GM23248 (cell line): ENCODE results near the gene PLEKHB2. TPM values are rescaled to one million over a fixed set of nuclear protein-coding genes. Genes with fewer than 3 reads are reported as not detected.
"Not testable (repeated sequence)": the region's sequence is repeated elsewhere in the genome, so short reads cannot be mapped to it uniquely, and the experiment has no call there.

Experiments
- DNase-seq: peaks from one replicate; pipeline ENCODE4 v3.0.0-alpha.2; 2015
- H2AFZ ChIP-seq: fragments of 200-600 bp; sonication (generic); 2 replicates; pipeline ENCODE4 v1.6.1; 2016; ENCODE audit warnings: antibody characterized with exemption
- H3F3A ChIP-seq: fragments of 200-600 bp; sonication (generic); 2 replicates; pipeline ENCODE4 v1.6.1; 2016; ENCODE audit warnings: mild to moderate bottlenecking, antibody characterized with exemption, mixed run types; ENCODE audit not compliant: insufficient read depth
- H3K27ac ChIP-seq: fragments of 200-600 bp; sonication (generic); 2 replicates; pipeline ENCODE4 v1.5.1; 2016; ENCODE audit warnings: mild to moderate bottlenecking
- H3K27me3 ChIP-seq: fragments of 200-600 bp; sonication (generic); replicated peaks from 2 replicates; pipeline ENCODE4 v1.6.1; 2016; ENCODE audit warnings: mild to moderate bottlenecking; ENCODE audit not compliant: insufficient read depth
- H3K36me3 ChIP-seq: fragments of 200-600 bp; sonication (generic); 2 replicates; pipeline ENCODE4 v1.6.1; 2016; ENCODE audit warnings: low read depth, mild to moderate bottlenecking
- H3K4me1 ChIP-seq: fragments of 200-600 bp; sonication (generic); 2 replicates; pipeline ENCODE4 v1.6.1; 2016; ENCODE audit warnings: mild to moderate bottlenecking; ENCODE audit not compliant: insufficient read depth
- H3K4me2 ChIP-seq: fragments of 200-600 bp; sonication (generic); one replicate; pipeline ENCODE4 v1.6.1; 2016; ENCODE audit warnings: mild to moderate bottlenecking; ENCODE audit not compliant: unreplicated experiment
- H3K4me3 ChIP-seq: fragments of 200-600 bp; sonication (generic); 2 replicates; pipeline ENCODE4 v1.5.1; 2016; ENCODE audit warnings: mild to moderate bottlenecking
- H3K79me2 ChIP-seq: fragments of 200-600 bp; sonication (generic); 2 replicates; pipeline ENCODE4 v1.6.1; 2016; ENCODE audit warnings: mild to moderate bottlenecking; ENCODE audit not compliant: insufficient read depth
- H3K9ac ChIP-seq: fragments of 200-600 bp; sonication (generic); 2 replicates; pipeline ENCODE4 v1.6.1; 2016; ENCODE audit warnings: mild to moderate bottlenecking
- H3K9me2 ChIP-seq: fragments of 200-600 bp; sonication (generic); 2 replicates; pipeline ENCODE4 v1.6.1; 2016; ENCODE audit warnings: mixed run types, mild to moderate bottlenecking, moderate library complexity; ENCODE audit not compliant: insufficient read depth
- H3K9me3 ChIP-seq: fragments of 200-600 bp; sonication (generic); one replicate; pipeline ENCODE4 v1.6.1; 2017; ENCODE audit warnings: low read depth
- H4K20me1 ChIP-seq: fragments of 200-600 bp; sonication (generic); 2 replicates; pipeline ENCODE4 v1.6.0; 2016; ENCODE audit not compliant: insufficient read depth
- WGBS, 2 experiments: methylation state at CpG; one replicate each; pipeline ENCODE4 v1.1.6; 2015 to 2017; ENCODE audit warnings: low lambda C conversion rate in 2 of 2, low coverage in 1 of 2; ENCODE audit errors: missing lambda C conversion rate in 2 of 2; 5-methylcytosine and 5-hydroxymethylcytosine counted together
- in situ Hi-C: fragments of 300-500 bp; cut with MboI; formaldehyde crosslinking; loops from 2 replicates; pipeline ENCODE4 v1.15.0; 2020
- polyA plus RNA-seq: library from polyadenylated mRNA; unstranded; fragments of >200 nt; fragmentation: Nextera tagmentation; extraction: Ambion mirVana; gene quantifications from 2 replicates; pipeline ENCODE4 v1.2.1, GENCODE V29; 2016
- small RNA-seq: library from RNA; depleted of rRNA; stranded (forward); fragments of <200 nt; gene quantifications from one replicate; pipeline ENCODE3, GENCODE V24; 2014; ENCODE audit warnings: low read depth, low replicate concordance
- total RNA-seq: library from RNA; depleted of rRNA; stranded (reverse); fragments of >200 nt; shearing (Covaris generic); gene quantifications from 2 replicates; pipeline ENCODE4 v1.2.3, GENCODE V29; 2014; rRNA removed

The PLEKHB2 gene
- total and polyA plus RNA-seq, 2 experiments from 2014 or later = 71.7 to 94.7 TPM

DNA sequence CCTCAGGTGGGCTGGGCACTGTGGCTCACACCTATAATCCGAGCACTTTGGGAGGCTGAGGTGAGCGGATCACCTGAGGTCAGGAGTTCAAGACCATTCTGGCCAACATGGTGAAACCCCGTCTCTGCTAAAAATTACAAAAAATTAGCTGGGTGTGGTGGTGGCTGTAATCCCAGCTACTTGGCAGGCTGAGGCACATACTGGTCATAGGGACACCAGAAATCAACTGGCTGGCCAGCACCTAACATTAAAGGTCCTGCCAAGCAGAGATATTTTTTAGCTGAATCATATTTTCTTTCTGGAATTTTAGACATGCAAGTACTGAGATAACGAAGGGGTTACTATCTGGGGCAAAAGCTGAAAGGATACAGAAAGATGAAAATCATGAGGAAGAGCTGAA lies 76.3 kb downstream of the PLEKHB2 start:
- H3K9me2 ChIP-seq, H3K36me3 ChIP-seq: not testable (repeated sequence)

DNA sequence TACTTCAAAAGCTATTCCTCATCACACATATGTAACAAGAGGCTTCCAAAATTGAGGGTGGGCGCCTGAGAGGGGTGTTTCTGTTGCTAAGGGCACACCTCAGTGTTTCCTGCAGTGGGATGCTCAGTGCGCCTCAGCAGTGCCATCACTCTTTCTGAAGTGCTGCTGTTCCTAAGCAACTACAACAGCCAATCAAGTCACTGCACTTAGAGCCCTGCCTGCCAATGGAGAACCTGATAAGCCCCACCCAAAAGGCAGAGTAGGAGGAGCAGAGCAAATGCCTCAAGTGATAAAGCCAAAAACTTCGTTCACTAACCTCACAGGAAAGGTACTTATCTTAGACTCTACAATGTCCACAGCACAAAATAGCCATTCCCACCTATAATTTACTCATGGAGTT lies 88.3 kb downstream of the PLEKHB2 start:
- H3F3A ChIP-seq, H3K4me1 ChIP-seq, H3K4me3 ChIP-seq, H3K4me2 ChIP-seq, H4K20me1 ChIP-seq, in situ Hi-C loops, H3K9me2 ChIP-seq, H3K9me3 ChIP-seq, H2AFZ ChIP-seq, DNase-seq, H3K27me3 ChIP-seq, H3K9ac ChIP-seq, H3K27ac ChIP-seq, H3K36me3 ChIP-seq, H3K79me2 ChIP-seq: not testable (repeated sequence)
- 10 to 20% methylated on average over 3 of the region's 3 CpGs for WGBS, 2 experiments

More for the DNA sequence above, 76.3 kb downstream of the PLEKHB2 start:
- in situ Hi-C loops, H3K79me2 ChIP-seq, H3K9ac ChIP-seq, H3K27me3 ChIP-seq, H3F3A ChIP-seq, H3K9me3 ChIP-seq, H3K27ac ChIP-seq, H3K4me1 ChIP-seq, H3K4me3 ChIP-seq, H2AFZ ChIP-seq, H4K20me1 ChIP-seq, H3K4me2 ChIP-seq: not testable (repeated sequence)
- WGBS, 2 experiments = 10 to 20% methylated on average over 4 of the region's 4 CpGs
- peak; percentile 16 for DNase-seq

DNA sequence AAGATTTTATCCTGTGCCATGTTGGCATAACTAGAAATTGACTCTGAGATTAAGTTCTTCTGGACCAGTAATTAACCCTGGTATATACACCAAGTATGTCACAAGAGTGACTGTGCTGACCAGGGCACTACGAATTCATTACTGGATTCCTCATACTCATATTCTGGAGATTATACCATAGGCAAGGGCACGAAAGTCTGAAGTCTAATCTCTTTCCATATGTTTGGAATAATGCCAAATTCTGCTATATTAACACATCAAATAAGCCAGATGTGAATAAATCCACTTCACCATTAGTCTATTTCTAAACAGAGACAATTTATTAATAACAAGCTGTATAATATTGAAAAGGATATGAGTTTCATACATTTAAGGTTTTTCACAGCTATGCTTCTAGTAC lies 91.0 kb downstream of the PLEKHB2 start:
- H3F3A ChIP-seq, H3K79me2 ChIP-seq, H3K4me1 ChIP-seq, H2AFZ ChIP-seq, H3K27me3 ChIP-seq, in situ Hi-C loops, DNase-seq, H3K9ac ChIP-seq, H3K4me3 ChIP-seq, H3K4me2 ChIP-seq, H4K20me1 ChIP-seq, H3K27ac ChIP-seq, H3K9me2 ChIP-seq, H3K9me3 ChIP-seq, H3K36me3 ChIP-seq: not testable (repeated sequence)
- 0 to 4% methylated on average over 2 of the region's 2 CpGs for WGBS, 2 experiments

Small RNA genes lying within 50 kb of the gene (small RNA-seq; reads per million reads assigned to genes)
- gene AC009477.1 = not detected

Other genes with a start within 250 kb of the PLEKHB2 start
- gene FAM168B, start 11.9 kb upstream of the PLEKHB2 start, total RNA-seq = 118 and 125 TPM in 2 replicates
- gene FAM168B, start 11.9 kb upstream of the PLEKHB2 start, polyA plus RNA-seq = 47.2 and 47.6 TPM in 2 replicates
- not detected in 2 replicates for gene POTEE, start 104.2 kb downstream of the PLEKHB2 start, total RNA-seq
- 0.52 and 0.78 TPM in 2 replicates for gene POTEE, start 104.2 kb downstream of the PLEKHB2 start, polyA plus RNA-seq